Stimulated activated CD8-positive, alpha-beta memory T cell treated with anti-CD3 and anti-CD28 coated beads, Interleukin-4, amount 100 ng/mL, for 1 hour (primary cell): Measurements from ENCODE around the gene ZNF672.
"Not testable (repeated sequence)": the region's sequence is repeated elsewhere in the genome, so short reads cannot be mapped to it uniquely, and the experiment has no call there.

ENCODE experiments used
- DNase-seq, 2 donors: peaks; one replicate each; pipeline ENCODE4 v3.0.0-alpha.2; 2020; ENCODE audit warnings: low read depth in 2 of 2, low spot score in 1 of 2

ZNF672 gene

GRCh38 chr1:248837781-248838356 lies at the start of gene ZNF672:
Gene ZNF672, plus strand, starts transcription at chr1:248838224. Its CDS starts 9,051 bp downstream, at chr1:248847275.
- DNase-seq = peak; percentile 81 to 90

DNA sequence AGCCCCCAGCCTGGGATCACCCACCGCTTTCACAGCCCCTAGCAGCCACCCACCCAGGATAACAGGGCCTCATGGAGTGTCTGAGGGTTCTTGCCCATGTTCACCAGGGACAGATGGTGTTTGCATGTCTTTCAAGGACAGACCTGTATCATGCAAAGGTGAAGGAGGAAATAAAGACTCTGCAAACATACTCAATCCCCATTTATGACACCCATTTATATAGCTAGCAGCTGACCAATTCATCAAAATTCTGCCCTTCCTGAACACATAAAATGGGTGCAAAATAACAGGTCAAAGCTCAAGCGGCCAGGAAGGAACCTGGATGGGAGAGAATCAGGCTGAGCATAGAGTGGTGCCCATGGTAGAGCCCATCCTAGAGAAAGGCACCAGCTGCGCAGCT lies 49.7 kb upstream of the ZNF672 start:
- no peak for DNase-seq

DNA sequence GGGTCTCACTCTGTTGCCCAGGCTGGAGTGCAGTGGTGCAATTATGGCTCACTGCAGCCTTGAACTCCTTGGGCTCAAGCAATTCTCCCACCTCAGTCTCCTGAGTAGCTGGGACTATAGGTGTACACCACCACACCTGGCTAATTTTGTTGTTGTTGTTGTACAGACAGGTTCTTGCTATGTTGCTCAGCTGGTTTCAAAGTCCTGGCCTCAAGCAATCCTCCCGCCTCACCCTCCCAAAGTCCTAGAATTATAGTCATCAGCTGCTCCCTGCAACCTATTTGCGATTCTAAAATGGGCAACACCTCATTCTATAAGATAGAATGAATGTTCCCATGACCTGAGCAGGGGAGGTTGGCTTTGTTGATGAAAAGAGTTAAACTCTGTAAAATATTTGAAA lies 48.7 kb upstream of the ZNF672 start:
- DNase-seq = not testable (repeated sequence)

DNA sequence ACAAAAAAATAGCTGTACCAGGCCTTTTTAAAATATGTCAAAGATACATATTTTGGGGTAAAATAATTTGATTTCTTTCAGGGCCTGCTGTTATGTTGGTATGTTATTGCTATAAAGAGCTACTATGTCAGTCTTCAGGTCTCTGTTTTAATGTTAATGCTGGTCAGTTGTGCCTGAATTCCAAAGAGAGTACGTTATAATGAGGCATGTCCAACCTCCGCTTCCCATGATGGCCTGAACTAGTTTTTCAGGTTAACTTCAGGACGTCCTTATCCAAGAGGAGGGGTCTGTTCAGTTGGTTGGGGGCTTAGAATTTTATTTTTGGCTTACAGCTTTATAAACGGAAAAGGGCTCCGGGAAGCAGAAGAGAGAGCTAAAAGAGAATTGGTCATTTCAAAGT lies 47.6 kb upstream of the ZNF672 start:
- no peak for DNase-seq

DNA sequence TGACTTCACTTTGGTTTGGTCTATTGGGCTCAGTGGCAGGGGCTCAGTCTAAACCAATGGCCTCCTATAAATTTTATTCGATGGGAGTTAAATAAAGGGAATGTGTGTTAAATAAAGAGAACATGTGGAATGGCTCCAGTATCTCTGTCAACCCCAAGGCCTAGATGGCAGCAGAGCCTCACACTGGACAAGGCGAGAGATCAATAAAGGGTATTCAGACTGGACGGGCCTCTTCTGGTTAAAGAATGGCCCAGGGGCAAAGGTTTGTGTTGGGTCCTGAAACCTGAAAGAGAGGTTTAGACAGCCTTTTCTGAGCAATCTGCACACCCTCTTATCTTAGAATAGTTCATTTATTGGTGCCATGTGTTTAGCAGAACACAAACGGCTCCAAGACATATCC lies 47.0 kb upstream of the ZNF672 start:
- no peak for DNase-seq

- no peak for DNase-seq
These were observed 45.7 kb upstream of the ZNF672 start for GRCh38 chr1:248792342-248792741.

GRCh38 chr1:248793592-248793991 lies 44.4 kb upstream of the ZNF672 start:
- DNase-seq = no peak

GRCh38 chr1:248794663-248795062 lies 43.4 kb upstream of the ZNF672 start:
- DNase-seq = not testable (repeated sequence)

DNA sequence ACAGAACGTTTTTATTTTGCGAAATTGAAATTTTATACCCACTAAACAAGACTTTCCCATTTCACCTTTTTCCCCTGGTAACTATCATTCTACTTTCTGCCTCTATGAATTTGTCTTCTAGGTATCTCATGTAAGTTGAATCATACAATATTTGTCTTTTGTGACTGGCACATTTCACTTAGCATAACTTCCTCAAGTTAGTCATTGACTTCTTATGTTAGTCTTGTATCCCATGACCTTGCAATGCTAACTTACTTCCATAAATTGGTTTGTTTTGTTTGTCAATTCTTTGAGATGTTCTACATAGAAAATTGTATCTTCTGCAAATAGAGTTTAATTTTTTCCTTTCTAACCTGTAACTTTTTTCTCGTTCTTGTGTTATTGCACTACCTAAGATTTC lies 39.2 kb upstream of the ZNF672 start:
- no peak for DNase-seq

GRCh38 chr1:248800459-248800858 lies 37.6 kb upstream of the ZNF672 start:
- no peak for DNase-seq

- DNase-seq = no peak
These were observed 35.6 kb upstream of the ZNF672 start for GRCh38 chr1:248802454-248802853.

- DNase-seq = not testable (repeated sequence)
These were observed 34.5 kb upstream of the ZNF672 start for GRCh38 chr1:248803501-248803900.

GRCh38 chr1:248804771-248805681 lies 33.0 kb upstream of the ZNF672 start:
- DNase-seq = no peak

GRCh38 chr1:248805876-248806275 lies 32.1 kb upstream of the ZNF672 start:
- no peak for DNase-seq

GRCh38 chr1:248807067-248807737 lies 30.8 kb upstream of the ZNF672 start:
- DNase-seq = no peak

DNA sequence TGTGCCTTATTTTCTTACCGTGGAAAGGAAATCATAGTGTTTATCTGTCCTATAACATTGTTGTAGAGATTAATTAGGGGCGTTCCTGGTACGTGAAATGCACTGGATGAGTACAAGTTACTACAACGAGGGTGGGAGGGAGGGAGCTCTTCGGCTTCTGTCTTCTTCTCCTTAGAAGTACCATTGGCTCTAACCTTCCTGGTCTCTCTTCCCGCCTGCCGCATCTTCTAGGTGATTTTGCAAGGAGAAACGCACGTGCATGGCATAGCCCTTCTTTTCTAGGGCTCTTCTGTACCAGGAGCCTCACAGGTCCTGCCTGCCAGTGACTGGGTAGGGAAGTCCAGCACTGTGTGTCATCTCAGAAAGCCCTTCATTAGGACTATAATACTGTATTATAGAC lies 29.1 kb upstream of the ZNF672 start:
- DNase-seq = no peak

DNA sequence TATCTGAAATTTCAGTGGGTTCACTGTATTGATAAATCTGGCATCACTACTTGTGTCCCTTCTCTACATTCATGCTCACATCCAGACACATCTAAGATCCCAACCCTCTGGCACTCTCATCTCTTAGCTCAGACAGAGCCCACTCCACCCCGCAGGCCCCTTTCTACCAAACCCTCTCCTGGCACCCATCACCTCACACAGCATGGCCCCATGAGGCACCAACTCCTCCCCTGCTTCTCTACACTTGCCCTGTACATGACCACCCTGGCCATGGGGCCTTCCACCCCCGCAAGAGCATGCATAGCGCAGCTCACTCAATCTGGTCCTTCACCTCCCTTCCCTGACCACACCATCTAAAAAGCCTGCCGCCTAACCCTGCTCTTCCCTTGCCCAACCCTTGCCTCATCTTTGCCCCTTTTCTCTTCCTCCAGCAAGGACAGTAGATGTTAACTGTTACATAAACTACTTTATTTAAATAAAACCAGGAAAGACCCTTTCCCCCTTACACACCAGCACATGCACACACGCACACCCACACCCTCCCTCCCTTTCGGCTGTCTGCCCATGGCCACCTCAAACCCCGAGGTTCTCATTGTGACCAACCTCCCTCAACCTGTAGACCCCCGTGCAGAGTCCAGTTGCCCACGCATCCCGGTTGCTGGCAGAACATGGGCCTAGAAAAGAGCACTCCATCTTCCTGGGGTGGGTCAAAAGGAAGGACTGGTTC lies 27.9 kb upstream of the ZNF672 start:
- DNase-seq = no peak

DNA sequence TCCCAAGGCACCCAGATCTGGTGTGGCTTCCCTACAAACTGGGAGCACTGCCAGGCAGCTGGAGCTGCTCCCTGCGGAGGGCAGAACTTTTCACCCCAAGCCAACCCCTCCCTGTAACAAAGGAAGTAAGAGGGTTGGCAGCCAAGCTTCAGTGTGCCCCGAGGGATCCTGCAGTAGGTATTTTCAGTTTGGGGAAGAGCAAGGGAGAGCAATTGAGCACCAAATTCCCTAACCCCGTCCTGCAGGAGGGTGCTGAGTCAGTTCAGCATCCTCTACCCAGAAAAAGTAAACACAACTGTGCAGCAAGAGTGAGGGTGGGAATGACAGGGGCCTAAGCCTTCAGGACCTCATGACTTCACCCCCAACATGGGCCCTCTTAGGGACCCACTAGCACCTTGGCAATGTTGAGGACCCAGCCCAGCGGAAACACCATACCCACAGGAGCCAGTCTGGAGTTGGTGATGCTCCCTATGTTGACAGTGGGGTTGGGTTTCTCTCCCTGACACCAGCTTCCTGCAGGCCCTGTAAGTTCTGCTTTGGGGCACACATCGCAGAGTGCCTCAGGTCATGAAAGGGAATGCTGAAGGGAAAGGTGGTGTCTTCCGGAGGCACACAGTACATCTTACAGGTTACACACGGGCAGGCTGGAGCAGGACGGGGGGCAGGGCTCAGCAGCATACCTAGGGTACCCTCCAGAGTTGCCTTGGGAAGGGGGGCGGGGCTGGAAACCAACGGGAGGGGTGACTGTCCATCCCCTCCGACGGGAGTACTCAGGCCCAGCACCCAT lies 27.1 kb upstream of the ZNF672 start:
- no peak for DNase-seq

DNA sequence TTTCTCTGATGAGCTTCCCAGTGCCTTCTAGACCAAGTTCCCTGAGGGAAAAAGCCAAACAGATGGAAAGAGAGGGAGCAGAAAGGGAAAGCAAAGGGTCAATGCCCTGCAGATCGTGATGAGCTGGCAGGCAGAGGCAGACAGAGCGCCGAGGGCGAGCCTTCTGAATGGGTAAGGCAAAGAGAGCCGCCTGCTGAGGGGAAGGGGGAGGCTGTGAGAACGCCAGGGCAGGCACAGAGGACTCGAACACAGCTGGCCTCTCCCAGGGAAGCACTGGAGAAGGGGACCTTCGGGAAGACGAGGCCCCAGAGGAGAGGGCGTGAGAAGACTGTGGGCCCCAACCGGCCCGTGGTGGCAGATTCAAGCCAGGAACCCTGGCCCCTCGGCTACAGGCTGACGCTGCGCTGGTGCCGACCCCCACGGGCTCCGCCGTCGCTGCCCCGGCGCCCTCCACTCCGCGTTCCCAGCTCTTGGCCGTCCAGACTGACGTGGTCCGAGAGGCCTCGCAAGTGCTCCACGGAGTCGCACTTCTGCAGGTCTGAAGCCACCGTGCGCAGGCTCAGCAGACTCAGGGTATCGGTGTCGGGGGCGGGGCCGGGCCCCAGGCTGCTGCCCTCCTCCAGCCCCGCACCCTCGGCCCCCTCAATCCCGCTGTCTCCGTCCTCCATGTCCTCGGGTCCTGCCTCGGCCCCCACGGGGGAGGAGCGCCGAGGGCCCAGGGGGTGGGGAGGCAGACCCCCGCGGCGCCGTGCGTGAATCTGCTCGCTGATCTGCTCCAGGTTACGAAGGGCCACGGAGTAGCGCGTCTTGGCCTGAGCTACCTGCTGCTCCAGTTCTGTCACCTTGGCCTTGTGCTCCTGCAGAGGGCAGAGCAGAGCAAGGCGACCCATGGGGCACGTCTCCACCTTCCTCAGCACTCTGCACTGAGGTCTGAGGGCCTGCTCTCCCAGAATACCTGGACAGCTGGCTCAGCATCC lies 26.2 kb upstream of the ZNF672 start:
- DNase-seq = no peak
